ENCODE measurements around the gene ATL2.

- TF ChIP-seq ZNF768 (tag by site-specific recombination; IDR thresholded peaks at IDR 0.05) (no peak), ZNF114 (tag by site-specific recombination; IDR thresholded peaks at IDR 0.05) (no peak), CTCF (tag by site-specific recombination; IDR thresholded peaks at IDR 0.05) (no peak), KLF16 (tag by site-specific recombination; IDR thresholded peaks at IDR 0.05) (no peak), YY1 (tag by site-specific recombination; IDR thresholded peaks at IDR 0.05) (no peak), ZSCAN30 (tag by site-specific recombination; IDR thresholded peaks at IDR 0.05) (no peak), ZNF510 (tag by site-specific recombination; IDR thresholded peaks at IDR 0.05; ENCODE audit: insufficient replicate concordance) (no peak)
These were observed 6.4 kb downstream of the ATL2 start for GRCh38 chr2:38370664-38371063.

Measured in HEK293 (cell line).